Fibroblast of skin of left biceps (primary cell): ENCODE measurements around the gene RS1.
A peak's percentile ranks its signal among the peaks of the same experiment; 100 is the strongest.

ENCODE experiments used
- DNase-seq, 2 experiments: peaks; one replicate each; pipeline ENCODE4 v3.0.0-alpha.2; 2013; ENCODE audit warnings: low read depth in 2 of 2

Gene RS1

GRCh38 chrX:18668071-18668835 lies 3.7 kb downstream of the RS1 start:
- DNase-seq, result no peak

- DNase-seq, result no peak
Observed at GRCh38 chrX:18666614-18667013, 5.3 kb downstream of the RS1 start.

- DNase-seq, result no peak
Observed at GRCh38 chrX:18664947-18665346, 7.0 kb downstream of the RS1 start.

GRCh38 chrX:18661273-18661672 lies 10.6 kb downstream of the RS1 start:
- DNase-seq, result no peak

GRCh38 chrX:18654875-18655836 lies 16.8 kb downstream of the RS1 start:
- DNase-seq, result no peak

- DNase-seq, result no peak
Observed at GRCh38 chrX:18652636-18653035, 19.3 kb downstream of the RS1 start.

GRCh38 chrX:18650662-18651061 lies 21.2 kb downstream of the RS1 start:
- no peak for DNase-seq

- DNase-seq, result no peak
Observed at GRCh38 chrX:18649498-18649951, 22.4 kb downstream of the RS1 start.

GRCh38 chrX:18647621-18648020 lies 24.3 kb downstream of the RS1 start:
- no peak for DNase-seq

GRCh38 chrX:18643853-18644252 lies 28.1 kb downstream of the RS1 start:
- no peak for DNase-seq

GRCh38 chrX:18643243-18643642 lies 28.7 kb downstream of the RS1 start:
- no peak for DNase-seq

GRCh38 chrX:18640686-18641085 lies 31.2 kb downstream of the RS1 start:
- DNase-seq, result no peak

- no peak for DNase-seq
Observed at GRCh38 chrX:18639280-18639679, 32.6 kb downstream of the RS1 start.

GRCh38 chrX:18638398-18638797 lies 33.5 kb downstream of the RS1 start:
- DNase-seq, result no peak

- no peak for DNase-seq
Observed at GRCh38 chrX:18630934-18631333, 41.0 kb downstream of the RS1 start.

- no peak for DNase-seq
Observed at GRCh38 chrX:18624599-18624998, 47.3 kb downstream of the RS1 start.

- DNase-seq, result no peak
Observed at GRCh38 chrX:18620349-18620748, 51.6 kb downstream of the RS1 start.

GRCh38 chrX:18619288-18619687 lies 52.6 kb downstream of the RS1 start:
- DNase-seq, result no peak

GRCh38 chrX:18617407-18617750 lies 54.5 kb downstream of the RS1 start:
- DNase-seq, result peak; percentile 31

GRCh38 chrX:18616688-18617406 lies 55.1 kb downstream of the RS1 start:
- DNase-seq, result no peak

- no peak for DNase-seq
Observed at GRCh38 chrX:18613930-18614639, 57.8 kb downstream of the RS1 start.

GRCh38 chrX:18607966-18608365 lies 63.9 kb downstream of the RS1 start:
- no peak for DNase-seq
